GM18951 (cell line): ENCODE data around the gene INHA.
A peak's percentile ranks its signal among the peaks of the same experiment; 100 is the strongest.

Experiments
- POLR2A ChIP-seq: IDR thresholded peaks from 4 replicates; pipeline ENCODE4 v1.6.1; 2011; ENCODE audit warnings: mild to moderate bottlenecking; ENCODE audit not compliant: insufficient read length, insufficient read depth; ENCODE audit errors: extremely low read depth
- in situ Hi-C: fragments of 300-500 bp; cut with MboI; formaldehyde crosslinking; loops from one replicate; pipeline ENCODE4 v1.12.0; 2022; ENCODE audit warnings: low sequenced_read_pairs, mixed read lengths, inconsistent platforms; ENCODE audit not compliant: unreplicated experiment

The INHA gene

DNA sequence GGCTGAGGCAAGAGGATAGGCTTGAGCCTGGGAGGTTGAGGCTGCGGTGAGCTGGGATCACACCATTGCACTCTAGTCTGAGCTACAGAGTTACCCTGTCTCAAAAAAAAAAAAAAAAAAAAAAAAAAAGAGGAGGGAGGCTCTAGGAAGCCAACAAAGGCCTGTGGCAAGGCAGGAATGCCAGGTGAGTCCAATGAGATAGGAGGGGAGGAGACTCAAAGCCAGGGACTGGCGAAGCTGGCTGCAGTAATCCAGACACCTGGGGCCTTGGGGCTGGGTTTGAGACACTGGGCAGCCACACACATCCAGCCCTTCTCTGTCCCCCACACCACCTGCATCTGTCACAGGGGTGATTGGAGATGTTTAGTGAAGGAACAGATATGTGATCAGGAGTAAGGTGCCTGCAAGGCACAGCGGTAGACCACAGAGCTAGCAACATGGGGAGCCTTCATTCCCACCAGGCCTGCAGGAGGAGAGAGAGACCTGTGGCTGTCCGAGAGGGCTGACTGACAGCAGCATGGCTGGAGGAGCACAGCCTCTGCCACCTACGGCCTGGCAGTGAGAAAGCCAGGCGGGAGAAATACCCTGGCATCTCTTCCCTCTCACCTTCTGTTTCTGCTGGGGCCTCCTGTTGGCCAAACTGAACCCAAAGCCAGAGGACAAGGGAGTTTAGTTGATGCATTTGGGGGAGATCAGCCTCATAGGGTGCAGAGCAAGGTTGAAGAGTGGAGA is 38.0 kb upstream of the INHA start:
- no peak for TF ChIP-seq POLR2A
- in situ Hi-C loops, result loop anchor here (10.0 kb wide), 1 partner anchor 129 kb away; no protein-coding TSS in a partner anchor

DNA sequence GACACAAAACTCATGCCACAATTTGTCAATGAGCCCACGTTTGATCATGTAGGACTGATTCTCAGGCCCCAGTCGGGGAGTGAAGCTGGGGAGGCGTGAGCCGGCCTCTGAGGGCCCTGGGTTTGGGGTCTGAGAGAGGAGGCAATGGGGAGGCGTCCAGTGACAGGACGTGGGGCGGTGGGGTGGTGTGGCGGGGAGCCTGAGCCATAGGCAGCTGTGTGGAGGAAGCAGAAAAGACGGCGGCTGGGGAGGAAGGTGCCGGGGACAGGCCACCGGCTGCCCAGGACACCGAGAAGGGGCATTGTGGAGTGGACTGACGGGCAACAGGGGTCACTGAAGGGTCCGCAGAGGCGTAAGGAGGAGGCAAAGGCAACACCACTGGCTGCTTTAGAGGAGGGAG is 35.7 kb upstream of the INHA start:
- in situ Hi-C loops, result loop anchor here (10.0 kb wide), 1 partner anchor 132 kb away; no protein-coding TSS in a partner anchor
- TF ChIP-seq POLR2A, result no peak

DNA sequence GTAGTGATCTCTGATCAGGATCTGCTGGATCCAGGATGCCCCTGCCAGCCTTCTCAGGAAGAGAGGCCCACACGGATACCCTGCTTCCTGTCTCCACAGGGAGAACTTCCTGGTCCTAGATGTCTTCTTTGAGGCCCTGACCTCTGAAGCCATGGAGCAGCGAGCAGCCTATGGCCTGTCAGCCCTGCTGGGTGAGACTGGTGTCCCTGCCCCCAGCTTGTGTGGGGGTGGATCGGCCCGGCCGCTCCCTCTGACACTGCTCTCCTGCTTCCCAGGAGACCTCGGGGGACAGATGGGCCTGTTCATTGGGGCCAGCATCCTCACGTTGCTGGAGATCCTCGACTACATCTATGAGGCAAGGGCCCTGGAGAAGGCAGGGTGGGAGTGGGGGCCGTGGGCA is 35.1 kb upstream of the INHA start:
- no peak for TF ChIP-seq POLR2A
- in situ Hi-C loops, result loop anchor here (10.0 kb wide), 1 partner anchor 132 kb away; no protein-coding TSS in a partner anchor

DNA sequence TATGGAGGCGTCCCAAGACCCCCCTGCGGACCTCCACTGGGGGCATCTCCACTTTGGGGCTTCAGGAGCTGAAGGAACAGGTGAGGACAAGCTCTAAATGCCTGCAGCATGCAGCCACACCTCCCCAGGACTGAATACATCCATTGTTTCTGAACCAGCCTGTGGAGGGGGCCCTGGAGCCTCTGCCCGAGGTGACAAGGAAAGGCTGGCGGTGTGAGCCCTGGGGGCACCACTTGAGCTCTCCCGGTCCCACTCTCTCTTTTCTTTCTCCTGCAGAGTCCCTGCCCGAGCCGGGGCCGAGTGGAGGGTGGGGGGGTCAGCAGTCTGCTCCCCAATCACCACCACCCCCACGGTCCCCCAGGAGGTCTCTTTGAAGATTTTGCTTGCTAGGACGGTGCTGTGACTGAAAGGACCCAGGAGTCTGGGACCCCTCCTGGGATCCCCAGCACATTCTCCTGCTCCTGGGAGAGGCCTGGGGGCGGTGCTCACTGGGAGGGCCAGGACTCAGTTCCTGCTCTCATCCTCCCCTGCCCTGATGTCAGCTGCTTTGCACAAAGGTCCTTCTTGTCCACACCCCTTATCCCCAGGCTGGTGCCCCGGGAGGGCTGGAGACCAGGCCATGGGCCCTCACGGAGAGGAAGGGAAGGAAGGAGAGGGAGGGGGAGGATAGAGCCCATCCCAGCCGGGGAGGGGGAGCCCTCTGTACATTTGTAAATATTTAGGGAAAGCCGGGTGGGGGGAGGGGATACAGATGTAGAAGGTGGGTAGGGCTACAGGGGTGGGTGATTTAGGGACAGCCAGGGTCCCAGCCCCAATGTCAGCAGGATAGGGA is 34.2 kb upstream of the INHA start:
- TF ChIP-seq POLR2A, result no peak
- in situ Hi-C loops, result loop anchor here (10.0 kb wide), 1 partner anchor 133 kb away; no protein-coding TSS in a partner anchor

DNA sequence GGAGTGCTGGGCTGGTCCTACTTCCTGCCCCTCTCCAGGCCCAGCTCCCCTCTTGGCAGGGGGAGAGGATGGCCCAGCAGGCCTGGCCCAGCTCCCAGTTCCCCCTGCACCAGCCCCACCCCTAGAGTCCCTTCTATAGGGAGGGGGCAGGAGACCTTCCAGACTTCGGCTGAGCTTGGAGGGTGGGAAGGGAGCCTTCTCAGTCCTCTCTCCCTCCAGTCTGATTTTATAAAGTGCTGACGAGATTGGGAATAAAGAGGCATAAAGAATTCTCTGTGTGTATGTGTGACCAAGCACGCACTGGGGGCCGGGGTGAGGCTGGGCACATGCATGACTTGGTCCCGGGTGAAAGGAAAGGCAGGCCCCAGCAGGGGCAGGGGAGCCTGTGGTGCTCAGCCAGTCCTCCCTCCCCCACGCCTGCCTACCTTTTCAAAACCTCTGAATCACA is 33.6 kb upstream of the INHA start:
- TF ChIP-seq POLR2A, result no peak
- in situ Hi-C loops, result loop anchor here (10.0 kb wide), 1 partner anchor 134 kb away; no protein-coding TSS in a partner anchor

DNA sequence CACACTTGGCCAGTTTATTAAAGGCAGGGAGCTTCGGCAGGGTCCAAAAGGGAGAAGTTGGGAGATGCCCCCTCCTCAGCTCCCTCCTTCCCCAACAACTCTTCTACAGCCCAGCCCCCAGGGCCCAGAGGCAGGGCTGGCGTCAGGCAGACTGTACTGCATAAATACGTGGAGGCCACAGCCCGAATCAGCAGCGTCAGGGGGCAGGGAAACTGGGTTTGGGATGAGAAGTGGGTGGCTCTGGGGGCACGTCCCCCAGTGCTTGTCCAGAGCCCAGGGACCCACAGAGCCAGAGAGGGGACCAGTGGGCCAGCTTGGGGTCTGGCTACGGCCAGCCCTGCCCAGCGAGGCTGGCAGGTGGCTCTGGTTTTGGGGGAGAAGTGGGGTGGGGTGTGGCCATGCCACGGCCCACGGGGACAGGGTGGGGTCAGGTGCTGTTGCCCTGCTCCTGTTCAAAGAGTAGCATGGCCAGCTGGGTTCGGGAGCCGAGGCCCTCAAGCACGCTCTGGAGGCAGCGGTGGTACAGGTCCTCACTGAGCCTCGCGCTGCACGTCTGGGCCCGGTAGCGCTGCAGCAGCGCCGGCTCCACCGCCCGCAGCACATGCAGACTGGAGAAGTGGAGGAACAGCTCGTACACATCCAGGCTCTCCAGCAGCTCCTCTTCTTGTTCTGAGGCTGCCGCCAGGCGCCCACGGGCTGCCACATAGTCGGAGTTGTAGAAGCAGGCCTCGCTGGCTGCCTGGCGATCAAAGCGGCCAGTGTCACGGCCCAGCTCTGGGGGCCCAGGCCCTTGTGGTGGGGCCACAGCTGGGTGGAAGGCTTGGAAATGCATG is 32.9 kb upstream of the INHA start:
- no peak for TF ChIP-seq POLR2A
- in situ Hi-C loops, result loop anchor here (10.0 kb wide), 1 partner anchor 134 kb away; no protein-coding TSS in a partner anchor

DNA sequence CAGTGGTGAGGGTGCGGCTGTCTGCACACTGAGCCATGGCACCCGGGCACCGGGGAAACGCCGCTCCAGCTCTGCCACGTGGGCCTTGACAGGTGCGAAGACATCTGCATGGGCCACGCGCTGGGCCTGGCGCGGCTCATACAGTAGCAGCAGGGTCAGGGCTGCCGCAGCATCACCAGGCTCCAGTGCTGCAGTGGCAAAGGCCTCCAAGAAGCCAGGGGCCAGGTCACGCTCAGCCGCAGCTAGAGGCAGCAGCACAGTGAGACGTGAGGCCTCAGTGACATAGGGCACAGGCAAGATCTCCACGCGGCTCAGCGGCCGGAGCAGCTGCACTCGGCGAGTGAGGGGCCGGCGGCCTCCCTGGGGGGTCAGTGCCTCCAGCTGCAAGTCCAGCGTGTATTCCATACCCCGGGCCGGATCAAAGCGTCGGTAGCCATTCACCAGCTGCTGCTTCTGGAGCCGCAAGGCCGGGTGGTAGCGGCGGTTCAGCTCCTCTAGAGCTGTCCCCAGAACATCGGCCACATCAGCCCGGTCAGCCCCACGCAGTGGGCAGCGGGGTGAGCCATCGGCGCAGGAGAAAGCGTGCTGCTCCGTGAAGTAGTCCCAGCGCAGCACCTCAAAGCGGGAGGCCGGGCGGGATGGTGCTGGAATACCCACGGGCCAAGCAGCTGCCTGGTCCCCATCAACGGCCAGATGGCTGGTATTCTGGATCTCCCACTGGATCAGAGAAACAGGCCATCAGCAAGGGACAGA is 32.0 kb upstream of the INHA start:
- TF ChIP-seq POLR2A, result no peak
- in situ Hi-C loops, result loop anchor here (10.0 kb wide), 1 partner anchor 135 kb away; no protein-coding TSS in a partner anchor

DNA sequence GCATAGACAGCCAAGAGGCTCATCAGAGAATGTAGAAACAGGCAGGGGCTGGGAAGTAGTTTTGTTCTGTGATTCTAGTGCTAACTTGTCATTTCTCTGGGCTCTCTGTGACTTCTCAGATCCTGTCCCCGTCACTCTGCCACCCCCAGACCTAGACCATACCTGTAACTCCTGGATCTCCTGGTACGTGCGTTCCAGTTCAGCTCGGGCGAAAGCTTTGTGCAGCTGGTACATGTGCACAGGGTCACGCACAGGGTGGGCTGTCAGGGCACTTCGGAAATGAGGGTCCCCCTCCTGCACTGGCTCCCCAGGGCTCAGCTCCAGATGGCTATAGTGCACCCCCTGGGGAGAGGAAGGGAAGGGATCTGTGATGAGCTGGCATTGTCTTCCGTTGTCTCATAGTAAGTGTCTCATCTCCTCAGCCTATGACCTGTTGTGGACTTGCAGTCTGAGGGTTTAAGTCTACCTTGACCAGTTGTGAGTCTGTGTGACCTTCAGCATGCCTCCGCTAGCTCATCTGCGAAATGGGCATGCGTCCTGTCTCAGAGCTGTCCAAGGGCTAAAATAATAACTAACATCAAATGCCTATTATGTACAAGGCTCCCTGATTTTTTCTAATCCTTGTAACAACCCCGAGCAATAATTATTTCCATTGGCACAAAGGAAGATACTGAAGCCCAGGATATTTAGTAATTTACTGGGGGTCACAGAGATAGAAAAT is 31.2 kb upstream of the INHA start:
- TF ChIP-seq POLR2A, result no peak
- in situ Hi-C loops, result no loop called here

DNA sequence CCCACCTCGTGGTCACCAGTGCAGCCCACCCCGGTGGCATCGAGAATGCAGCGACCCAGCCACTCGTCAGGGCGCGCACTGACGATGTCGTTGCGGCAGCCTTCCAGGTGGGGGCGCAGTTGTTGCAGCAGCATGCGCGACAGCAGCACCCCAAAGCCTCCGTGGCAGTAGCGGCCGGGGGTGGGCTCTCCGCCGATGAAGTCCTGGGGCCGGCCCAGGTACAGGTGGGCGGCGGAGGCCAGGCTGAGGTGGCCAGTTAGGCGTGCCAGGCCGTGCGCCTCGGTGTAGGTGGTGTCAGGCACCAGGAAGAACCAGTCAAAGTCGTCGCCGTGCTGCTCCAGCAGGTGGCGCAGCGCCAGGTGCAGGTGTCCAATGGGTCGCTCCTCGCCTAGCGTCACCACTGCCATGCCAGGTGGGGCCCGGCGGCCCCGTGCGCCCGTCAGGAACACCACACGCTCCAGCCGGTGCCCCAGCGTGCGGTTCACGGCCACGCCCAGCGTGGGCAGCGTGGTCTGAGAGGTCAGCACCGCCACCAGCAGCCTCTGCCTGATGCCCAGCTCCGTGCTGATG is 30.4 kb upstream of the INHA start:
- TF ChIP-seq POLR2A, result no peak
- in situ Hi-C loops, result no loop called here

DNA sequence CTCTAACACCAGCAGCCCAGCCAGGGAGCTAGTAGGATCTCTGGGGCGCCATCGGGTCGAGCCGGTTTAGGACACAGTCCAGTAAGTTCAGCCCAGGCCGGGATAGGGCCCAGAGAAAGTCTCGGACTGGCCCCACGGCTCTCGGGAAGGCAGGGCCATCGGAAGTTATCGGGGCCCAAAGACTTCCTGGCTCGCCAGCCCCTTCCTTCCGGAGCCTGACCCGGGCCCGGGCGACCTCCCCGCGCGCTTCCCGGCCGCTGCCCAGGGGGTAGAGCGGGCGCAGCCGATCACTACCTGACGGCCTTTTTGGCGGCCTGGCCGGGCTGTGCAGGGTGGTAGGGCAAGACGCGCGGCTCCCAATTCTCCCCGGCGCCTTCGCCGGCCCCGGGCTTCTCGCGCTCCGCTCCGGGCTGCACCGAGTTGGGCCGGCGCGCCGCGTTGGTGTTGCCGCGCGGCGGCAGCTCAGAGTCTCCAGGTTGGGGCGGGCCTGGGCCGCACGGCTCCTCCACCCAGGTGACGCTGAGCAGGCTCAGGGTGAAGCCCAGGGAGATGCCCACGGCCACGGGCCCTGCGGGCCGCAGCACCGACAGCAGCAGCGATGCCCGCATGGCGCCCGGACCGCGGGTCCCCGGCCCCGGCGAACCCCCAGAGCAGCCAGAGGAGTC is 29.0 kb upstream of the INHA start:
- peak; percentile 55 for TF ChIP-seq POLR2A
- in situ Hi-C loops, result no loop called here
